Measurements from ENCODE around the gene GNAQ. TPM values are rescaled to one million over a fixed set of nuclear protein-coding genes. Genes with fewer than 3 reads are reported as not detected.
A peak's percentile ranks its signal among the peaks of the same experiment; 100 is the strongest.

Gene GNAQ
- total RNA-seq, 1 experiment from 2014 or later, result 55.5 TPM

- Mint-ChIP-seq H3K4me1 (peaks cover 22% of the 10 kb centered on the region), H3K27me3 (ENCODE audit: low read depth) (no peaks in the 10 kb centered on the region; the same call in 1 of the 2 replicates), H3K27ac (0 out of 2 replicates have a peak overlapping the region, but pooled peaks have one; percentile 10), H3K9me3 (peaks cover 22% of the 10 kb centered on the region), H3K4me3 (no peak overlapping the region), H3K36me3 (peaks cover 26% of the 10 kb centered on the region)
- POLR2A ChIA-PET, result no interaction called here
- ATAC-seq (peak; percentile 52), DNase-seq (ENCODE audit: low spot score) (no peak)
- TF ChIP-seq CTCF (IDR thresholded peaks at IDR 0.05) (no peak), FOXP4 (CRISPR knock-in tag; IDR thresholded peaks at IDR 0.05) (no peak), PRRX2 (CRISPR knock-in tag; IDR thresholded peaks at IDR 0.05) (no peak), MLX (CRISPR knock-in tag; IDR thresholded peaks at IDR 0.05) (no peak), NFYB (CRISPR knock-in tag; conservative IDR thresholded peaks at IDR 0.05; ENCODE audit: low read depth) (no peak), ZNF425 (CRISPR knock-in tag; conservative IDR thresholded peaks at IDR 0.05) (no peak), ERG (CRISPR knock-in tag; IDR thresholded peaks at IDR 0.05) (no peak), ATF2 (CRISPR knock-in tag; IDR thresholded peaks at IDR 0.05; ENCODE audit: borderline replicate concordance, low read depth) (no peak)
- CTCF ChIA-PET, result no interaction called here
Measured at GRCh38 chr9:77857513-77858259, 173.9 kb downstream of the GNAQ start.

GRCh38 chr9:77856615-77857014 is 175.0 kb downstream of the GNAQ start:
- Mint-ChIP-seq H3K36me3 (peaks cover 17% of the 10 kb centered on the region), H3K4me3 (no peak overlapping the region), H3K4me1 (peaks cover 22% of the 10 kb centered on the region), H3K27me3 (ENCODE audit: low read depth) (no peaks in the 10 kb centered on the region; the same call in 1 of the 2 replicates), H3K9me3 (peaks cover 17% of the 10 kb centered on the region), H3K27ac (no peak overlapping the region)
- DNase-seq (ENCODE audit: low spot score) (no peak), ATAC-seq (no peak)
- TF ChIP-seq ZNF512 (CRISPR knock-in tag; IDR thresholded peaks at IDR 0.05; ENCODE audit: borderline replicate concordance) (no peak), ZNF532 (CRISPR knock-in tag; IDR thresholded peaks at IDR 0.05; ENCODE audit: borderline replicate concordance) (no peak), ZNF219 (CRISPR knock-in tag; IDR thresholded peaks at IDR 0.05; ENCODE audit: borderline replicate concordance) (no peak), IRF1 (CRISPR knock-in tag; IDR thresholded peaks at IDR 0.05) (no peak), FOXP1 (CRISPR knock-in tag; IDR thresholded peaks at IDR 0.05; ENCODE audit: borderline replicate concordance) (no peak), TEAD4 (CRISPR knock-in tag; IDR thresholded peaks at IDR 0.05) (no peak)
- ChIA-PET CTCF (no interaction called here), POLR2A (no interaction called here)

All from WTC11 (cell line).